Measurements from ENCODE around the gene KCNQ2.

- TF ChIP-seq POLR2AphosphoS5 (IDR thresholded peaks at IDR 0.05; ENCODE audit: borderline replicate concordance, low read depth, low read length) (no peak), EZH2 (IDR thresholded peaks at IDR 0.05) (no peak)
Measured at GRCh38 chr20:63502671-63503172, 30.3 kb upstream of the KCNQ2 start.
